Activated T-helper 2 cell treated with anti-CD3 and anti-CD28 coated beads, Interferon-gamma antibody, Interleukin-2, Interleukin-4, amounts not matched to agents 10 μg/mL and 5 μg/mL and 100 μg/mL, durations not matched to agents 14 hours and 24 hours and 36 hours (primary cell): Measurements from ENCODE around the gene VAT1. TPM values are rescaled to one million over a fixed set of nuclear protein-coding genes. Genes with fewer than 3 reads are reported as not detected.

Experiments used
- DNase-seq: peaks from one replicate; pipeline ENCODE4 v3.0.0; 2021; ENCODE audit warnings: low spot score
- H3K27ac Mint-ChIP-seq: one replicate; pipeline ENCODE4 v1.8.0; 2021; ENCODE audit warnings: mixed read lengths
- H3K27me3 Mint-ChIP-seq: one replicate; pipeline ENCODE4 v1.8.0; 2021; ENCODE audit warnings: low read depth, mixed read lengths
- H3K36me3 Mint-ChIP-seq: one replicate; pipeline ENCODE4 v1.8.0; 2021; ENCODE audit warnings: low read depth, mixed read lengths
- H3K4me1 Mint-ChIP-seq: one replicate; pipeline ENCODE4 v1.8.0; 2021; ENCODE audit warnings: low read depth, mixed read lengths
- H3K4me3 Mint-ChIP-seq: one replicate; pipeline ENCODE4 v1.8.0; 2021; ENCODE audit warnings: low read depth, mild to moderate bottlenecking, moderate library complexity, mixed read lengths
- H3K9me3 Mint-ChIP-seq: one replicate; pipeline ENCODE4 v1.8.0; 2021; ENCODE audit warnings: mixed read lengths
- intact Hi-C: fragments of 100-400 bp; cut with micrococcal nuclease; formaldehyde crosslinking; loops from one replicate; pipeline ENCODE4 v1.15.1; 2023
- total RNA-seq: library from RNA; stranded (reverse); gene quantifications from 2 replicates; pipeline ENCODE4 v1.2.3, GENCODE V29; 2022

Gene VAT1
- total RNA-seq, 1 donor from 2014 or later, result 18.6 TPM

- H3K4me1 Mint-ChIP-seq, result no peaks in the 10 kb centered on the region
- H3K27ac Mint-ChIP-seq, result no peak overlapping the region
- H3K36me3 Mint-ChIP-seq, result peaks cover 2% of the 10 kb centered on the region
- H3K9me3 Mint-ChIP-seq, result no peaks in the 10 kb centered on the region
- intact Hi-C loops, result no loop called here
- H3K4me3 Mint-ChIP-seq, result no peak overlapping the region
- H3K27me3 Mint-ChIP-seq, result no peaks in the 10 kb centered on the region
- no peak for DNase-seq
These were observed 53.1 kb downstream of the VAT1 start for GRCh38 chr17:42969001-42969581.

- Mint-ChIP-seq H3K27ac (no peak overlapping the region), H3K9me3 (no peaks in the 10 kb centered on the region), H3K36me3 (peaks cover 9% of the 10 kb centered on the region), H3K4me1 (peaks cover 4% of the 10 kb centered on the region), H3K4me3 (no peak overlapping the region), H3K27me3 (no peaks in the 10 kb centered on the region)
- intact Hi-C loops, result no loop called here
- no peak for DNase-seq
These were observed 54.3 kb downstream of the VAT1 start for GRCh38 chr17:42967925-42968324.

Other genes starting within 250 kb of the VAT1 start
- 88.8 and 90.4 TPM in 2 replicates for gene VPS25, start 248.9 kb downstream of the VAT1 start, total RNA-seq
- 0.16 and 0.28 TPM in 2 replicates for gene WNK4, start 241.8 kb downstream of the VAT1 start, total RNA-seq
- gene COA3, start 223.7 kb downstream of the VAT1 start, total RNA-seq, result 51.2 and 51.7 TPM in 2 replicates
- gene CNTD1, start 223.5 kb downstream of the VAT1 start, total RNA-seq, result 0.09 TPM in 1 of 2 replicates, not detected in the other
- 97.2 and 104 TPM in 2 replicates for gene BECN1, start 198.1 kb downstream of the VAT1 start, total RNA-seq
- gene PSME3, start 189.0 kb downstream of the VAT1 start, total RNA-seq, result 172 TPM in 2 replicates
- 3.2 TPM in 2 replicates for gene AOC2, start 177.8 kb downstream of the VAT1 start, total RNA-seq
- 1.6 and 2.4 TPM in 2 replicates for gene AOC3, start 171.2 kb downstream of the VAT1 start, total RNA-seq
- not detected in 2 replicates for gene G6PC1, start 121.6 kb downstream of the VAT1 start, total RNA-seq
- gene AARSD1, start 57.9 kb downstream of the VAT1 start, total RNA-seq, result 62.3 and 75.3 TPM in 2 replicates
- gene PTGES3L, start 42.3 kb downstream of the VAT1 start, total RNA-seq, result 1.9 and 2.1 TPM in 2 replicates
- 18.7 and 19.9 TPM in 2 replicates for gene RUNDC1, start 41.8 kb downstream of the VAT1 start, total RNA-seq
- 1,137 and 1,172 TPM in 2 replicates for gene RPL27, start 24.0 kb downstream of the VAT1 start, total RNA-seq
- 49.1 and 51.2 TPM in 2 replicates for gene IFI35, start 15.6 kb downstream of the VAT1 start, total RNA-seq
- gene RND2, start 2.8 kb upstream of the VAT1 start, total RNA-seq, result 0.05 TPM in 1 of 2 replicates, not detected in the other
- 66.4 and 68.3 TPM in 2 replicates for gene BRCA1, start 103.0 kb upstream of the VAT1 start, total RNA-seq
- 49.1 and 50.8 TPM in 2 replicates for gene NBR1, start 148.8 kb upstream of the VAT1 start, total RNA-seq
- gene TMEM106A, start 189.5 kb upstream of the VAT1 start, total RNA-seq, result 18.5 and 22.0 TPM in 2 replicates
- not detected in 2 replicates for gene CCDC200, start 206.2 kb upstream of the VAT1 start, total RNA-seq
- gene RNU2-1, start 211.6 kb upstream of the VAT1 start, total RNA-seq, result 5,483 and 5,636 TPM in 2 replicates